Raji (cell line): ENCODE results near the gene PRMT7.

Source experiments
- POLR2A ChIP-seq: IDR thresholded peaks from 2 replicates; pipeline ENCODE4 v1.6.1; 2011; ENCODE audit warnings: low read depth, low read length, control low read depth; ENCODE audit not compliant: insufficient read depth

PRMT7 gene

GRCh38 chr16:68376590-68376989 lies 65.8 kb downstream of the PRMT7 start:
- TF ChIP-seq POLR2A = no peak

DNA sequence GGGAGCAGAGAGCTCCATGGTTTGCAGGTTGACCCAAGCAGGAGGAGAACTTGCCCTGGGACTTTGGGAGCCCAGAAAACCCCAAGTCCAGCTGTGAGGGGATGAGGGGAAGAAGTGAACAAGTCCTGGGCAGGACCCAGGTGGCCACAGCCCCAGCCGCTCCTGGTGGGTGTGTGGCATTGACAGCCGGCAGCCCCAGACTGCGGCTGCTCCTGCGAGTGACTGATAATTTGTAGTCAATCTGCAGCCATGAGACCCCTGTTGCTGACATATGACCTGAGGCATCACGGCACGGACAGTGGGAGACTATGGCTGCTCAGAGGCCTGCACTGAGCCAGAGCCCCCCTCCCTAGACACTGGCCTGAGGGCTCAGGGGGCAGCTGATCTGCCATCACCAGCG lies 66.4 kb downstream of the PRMT7 start:
- TF ChIP-seq POLR2A = no peak

DNA sequence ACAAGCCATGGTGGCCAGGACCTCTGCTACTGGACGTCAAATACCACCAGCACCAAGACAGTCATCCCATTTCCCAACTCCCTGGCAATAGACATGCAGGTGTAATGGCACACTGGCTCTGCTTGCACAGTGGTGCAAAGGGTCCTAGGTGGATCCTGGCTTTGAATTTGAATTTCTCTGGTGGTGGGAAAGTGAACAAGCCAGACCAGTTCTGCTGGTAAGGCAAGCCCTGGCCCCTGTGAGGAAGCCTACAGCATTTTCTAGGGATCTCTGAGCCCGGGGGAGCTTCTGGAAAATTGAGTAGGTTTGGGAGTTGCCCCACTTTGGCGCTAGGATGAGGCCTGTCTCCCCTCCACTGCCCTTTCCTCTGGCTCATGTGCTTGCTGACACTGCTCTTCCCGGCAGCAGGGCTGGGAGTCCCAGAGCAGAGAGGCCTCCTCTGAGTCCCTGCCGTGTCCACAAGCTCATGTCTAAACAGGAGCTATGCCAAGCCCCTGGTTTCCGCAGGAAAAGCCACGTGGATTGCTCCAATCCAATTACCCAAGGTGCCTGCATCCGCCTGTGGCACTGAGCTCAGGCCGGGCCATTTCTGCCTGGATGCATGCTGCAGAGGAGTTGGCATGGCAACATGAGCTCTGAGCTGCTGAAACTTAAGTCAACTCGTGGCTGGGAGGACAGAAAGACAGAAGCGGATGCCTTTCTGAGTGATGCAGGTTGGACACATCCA lies 67.0 kb downstream of the PRMT7 start:
- no peak for TF ChIP-seq POLR2A

GRCh38 chr16:68378436-68379415 lies 67.9 kb downstream of the PRMT7 start:
- TF ChIP-seq POLR2A = no peak

DNA sequence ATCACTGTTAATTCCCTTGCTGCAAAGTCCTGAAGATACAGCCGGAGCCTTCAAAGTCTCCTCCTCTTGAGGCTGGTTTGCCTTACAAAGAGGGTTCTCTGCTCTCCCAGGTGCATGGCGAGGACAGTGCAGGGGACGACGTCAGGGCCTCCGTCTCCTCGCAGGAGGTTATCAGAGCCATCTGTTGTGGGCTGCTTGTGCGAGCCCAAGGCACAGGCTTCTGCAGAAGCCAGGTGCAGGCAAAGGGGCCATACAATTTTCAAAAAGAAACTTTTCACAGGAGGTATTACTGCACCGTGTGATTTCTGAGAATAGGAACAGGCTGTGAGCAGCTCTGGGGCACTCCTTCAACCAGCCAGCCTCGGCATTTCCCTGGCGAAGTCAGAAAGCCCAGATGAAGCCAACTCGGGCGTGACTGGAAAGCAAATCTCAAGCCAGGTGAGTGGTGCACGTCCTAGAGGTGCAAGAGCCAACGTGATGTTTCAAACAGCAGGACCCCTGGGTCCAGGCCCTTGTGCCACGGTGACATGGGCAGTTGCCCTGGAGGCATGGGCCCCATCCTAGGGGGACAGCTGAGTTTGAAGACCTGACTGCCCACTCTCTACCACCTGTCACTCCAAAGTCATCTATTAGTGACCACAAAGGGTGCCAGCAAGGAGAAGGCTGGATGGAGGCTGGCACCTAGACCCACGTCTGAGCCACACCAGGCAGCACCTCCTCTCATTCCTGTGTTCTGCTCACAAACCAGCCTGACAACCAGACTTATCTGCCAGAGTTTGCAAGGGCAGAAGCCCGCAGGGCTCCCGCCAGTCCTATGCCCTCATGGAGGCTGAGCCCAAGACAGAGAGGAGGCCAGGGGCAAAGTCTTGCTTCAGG lies 68.9 kb downstream of the PRMT7 start:
- TF ChIP-seq POLR2A = no peak

DNA sequence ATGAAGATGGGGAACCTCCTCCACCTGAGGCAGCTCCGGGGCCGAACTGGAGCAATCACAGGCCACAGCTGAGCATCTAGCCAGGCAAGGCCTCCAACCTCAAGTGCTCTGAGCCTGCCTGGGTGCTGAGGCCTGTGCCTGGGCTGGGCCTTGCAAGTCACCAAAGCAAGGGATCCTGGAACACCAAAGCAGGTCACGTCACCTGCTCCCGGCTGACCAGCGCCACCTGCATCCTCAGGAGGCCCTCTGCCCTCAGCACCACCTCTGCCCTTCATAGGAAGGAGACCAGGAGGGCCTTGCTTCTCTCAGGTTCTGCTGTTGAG lies 69.5 kb downstream of the PRMT7 start:
- no peak for TF ChIP-seq POLR2A

DNA sequence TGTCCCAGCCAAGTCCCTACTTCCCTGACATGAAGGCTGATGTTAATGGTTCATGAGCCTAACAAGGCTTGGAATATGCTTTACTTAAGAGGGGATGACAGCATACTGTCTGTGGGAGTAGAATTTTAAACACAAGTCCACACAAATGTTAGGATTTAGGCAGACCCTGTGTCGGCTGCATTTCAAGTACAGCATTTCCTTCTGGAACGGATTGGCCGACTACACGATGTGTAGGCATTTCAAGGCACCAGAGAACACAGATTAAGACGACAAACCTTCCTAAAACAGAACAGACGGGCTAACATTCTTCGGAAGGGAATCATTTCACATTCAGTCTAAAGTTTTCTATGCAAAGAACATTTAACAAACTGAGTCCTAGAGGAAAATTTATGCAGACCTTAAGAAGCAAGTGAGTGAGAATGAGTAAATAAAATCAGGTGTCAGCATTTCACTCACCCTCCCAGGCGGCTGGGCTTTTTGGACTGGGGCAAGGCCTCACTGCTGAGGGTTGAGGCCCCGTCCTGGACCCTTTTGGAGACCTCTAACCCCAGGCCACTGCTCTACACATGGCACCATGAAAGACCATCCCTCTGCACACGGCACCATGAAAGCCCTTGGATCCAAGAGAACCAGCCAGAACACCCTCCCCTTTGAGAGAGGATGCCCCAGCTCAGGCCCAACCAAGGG lies 70.0 kb downstream of the PRMT7 start:
- TF ChIP-seq POLR2A = no peak

DNA sequence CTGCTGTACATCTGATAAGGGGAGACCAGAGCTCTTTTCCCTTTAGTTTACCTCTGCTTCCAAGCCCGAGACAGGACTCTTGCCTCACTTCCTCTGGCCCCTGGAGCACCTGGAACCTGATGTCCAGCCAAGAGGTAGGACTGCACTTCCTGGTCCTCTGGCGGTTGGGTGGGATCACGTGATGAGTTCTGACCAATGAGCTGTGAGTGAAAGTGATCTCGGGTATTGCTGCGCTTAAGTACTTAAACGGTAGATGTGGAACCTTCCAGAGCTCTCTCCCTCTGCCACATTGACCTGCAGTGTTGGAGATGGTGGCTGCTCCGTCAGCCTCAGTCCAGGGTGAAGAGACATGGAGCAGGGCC lies 70.5 kb downstream of the PRMT7 start:
- TF ChIP-seq POLR2A = no peak

GRCh38 chr16:68382296-68382718 lies 71.5 kb downstream of the PRMT7 start:
- no peak for TF ChIP-seq POLR2A

DNA sequence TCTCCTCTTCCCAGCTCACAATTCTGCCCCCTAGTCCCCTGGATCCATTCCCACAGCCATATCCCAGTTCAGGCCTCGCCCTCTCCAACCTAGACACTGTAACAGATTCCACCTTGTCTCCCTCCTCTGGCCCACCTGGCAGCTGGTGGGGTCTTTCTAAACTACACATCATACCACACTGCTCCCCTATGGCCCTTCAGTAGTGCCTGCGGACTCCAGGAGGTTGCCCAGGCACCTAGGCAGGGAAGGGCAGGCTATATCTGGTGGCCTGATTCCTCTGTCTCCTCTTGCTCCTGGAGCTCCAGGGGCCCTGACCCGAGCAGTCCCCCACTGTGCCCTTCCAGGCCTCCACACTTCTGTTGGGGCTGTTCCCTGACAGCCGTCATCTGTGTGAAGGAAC lies 73.0 kb downstream of the PRMT7 start:
- no peak for TF ChIP-seq POLR2A

GRCh38 chr16:68384288-68385161 lies 73.7 kb downstream of the PRMT7 start:
- TF ChIP-seq POLR2A = no peak

DNA sequence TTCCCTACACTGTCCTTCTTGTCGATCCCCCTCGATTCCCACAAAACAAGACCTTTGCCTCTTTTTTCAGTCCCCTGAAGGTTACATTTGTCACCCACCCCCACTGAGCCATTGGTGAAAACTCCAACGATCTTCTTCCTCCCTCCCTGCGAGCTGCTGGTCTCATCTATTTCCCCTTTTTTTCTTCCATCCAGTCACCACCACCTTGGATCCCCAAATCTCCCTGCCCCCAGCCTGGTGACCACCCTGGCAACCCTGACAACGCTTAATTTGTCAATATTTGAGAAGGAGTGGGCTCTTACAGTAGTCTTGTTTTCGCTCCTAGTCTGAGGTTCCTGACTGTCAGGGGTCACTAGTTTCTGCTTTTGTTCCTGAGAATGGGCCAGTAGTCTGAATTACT lies 74.6 kb downstream of the PRMT7 start:
- TF ChIP-seq POLR2A = no peak

- no peak for TF ChIP-seq POLR2A
Measured at GRCh38 chr16:68386628-68387027, 75.8 kb downstream of the PRMT7 start.

DNA sequence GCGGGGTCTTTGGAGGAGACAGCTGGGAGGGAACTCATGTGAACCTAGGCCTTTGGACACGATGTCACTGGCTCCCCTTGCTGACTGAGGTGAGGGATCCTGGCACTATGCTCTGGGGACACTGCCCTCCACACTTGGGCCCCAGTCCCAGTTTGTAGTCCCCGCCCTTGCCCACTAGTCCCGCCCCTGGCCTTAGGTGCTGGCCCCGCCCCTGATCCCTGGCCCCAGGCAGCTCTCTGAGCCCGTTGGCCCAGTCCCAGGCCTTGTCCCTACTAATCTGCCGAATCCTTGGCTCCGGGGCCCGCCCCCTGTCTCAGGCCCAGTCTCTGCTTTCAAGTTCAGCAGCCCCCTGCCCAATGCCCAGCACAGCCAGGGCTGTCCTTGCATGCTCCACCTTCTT lies 76.5 kb downstream of the PRMT7 start:
- TF ChIP-seq POLR2A = no peak
